ENCODE data around the gene BCLAF1. TPM values are rescaled to one million over a fixed set of nuclear protein-coding genes. Genes with fewer than 3 reads are reported as not detected.
"Not testable (repeated sequence)": the region's sequence is repeated elsewhere in the genome, so short reads cannot be mapped to it uniquely, and the experiment has no call there.

The BCLAF1 gene
- total RNA-seq, 1 experiment from 2014 or later: 121 TPM

GRCh38 chr6:136323431-136324112 is 33.9 kb upstream of the BCLAF1 start:
- Histone ChIP-seq H3K9me3 (replicated peaks) (no peaks in the 10 kb centered on the region), H3K36me3 (no peaks in the 10 kb centered on the region), H3K27me3 (replicated peaks) (0 out of 2 replicates have a peak, but pooled peaks cover under 1% of the 10 kb centered on the region), H3K4me3 (no peak overlapping the region), H3K4me1 (replicated peaks) (no peaks in the 10 kb centered on the region), H3K27ac (no peak overlapping the region)
- no peak for DNase-seq (ENCODE audit: low read depth in 1 of 2, low spot score in 2 of 2)

DNA sequence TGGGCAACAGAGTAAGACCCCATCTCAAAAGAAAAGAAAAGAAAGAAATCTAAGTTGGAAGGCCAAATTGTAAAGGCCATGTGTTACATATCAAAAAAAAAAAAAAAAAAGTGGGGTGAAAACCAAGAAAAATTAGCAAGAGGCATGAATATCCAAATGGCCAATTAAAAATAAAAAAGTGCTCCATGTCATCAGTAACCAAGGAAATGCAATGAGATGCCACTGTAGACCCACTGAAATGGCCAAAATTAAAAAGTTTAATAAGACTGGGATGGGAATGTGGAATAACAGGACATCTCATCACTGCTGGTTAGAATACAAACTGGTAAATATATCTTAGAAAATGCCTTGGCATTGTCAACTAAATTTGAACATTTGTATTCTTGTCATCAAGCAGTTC is 30.1 kb upstream of the BCLAF1 start:
- DNase-seq (ENCODE audit: low read depth in 1 of 2, low spot score in 2 of 2): no peak
- no peaks in the 10 kb centered on the region for H3K27me3 ChIP-seq (replicated peaks)
- no peaks in the 10 kb centered on the region for H3K4me1 ChIP-seq (replicated peaks)
- no peaks in the 10 kb centered on the region for H3K9me3 ChIP-seq (replicated peaks)
- H3K27ac ChIP-seq: no peak overlapping the region
- H3K36me3 ChIP-seq: no peaks in the 10 kb centered on the region
- H3K4me3 ChIP-seq: no peak overlapping the region

GRCh38 chr6:136318676-136319075 is 29.0 kb upstream of the BCLAF1 start:
- no peak overlapping the region for H3K4me3 ChIP-seq
- no peaks in the 10 kb centered on the region for H3K4me1 ChIP-seq (replicated peaks)
- H3K9me3 ChIP-seq (replicated peaks): no peaks in the 10 kb centered on the region
- no peaks in the 10 kb centered on the region for H3K36me3 ChIP-seq
- DNase-seq (ENCODE audit: low read depth in 1 of 2, low spot score in 2 of 2): no peak
- peaks cover 6% of the 10 kb centered on the region; the same call in 1 of the 2 replicates for H3K27me3 ChIP-seq (replicated peaks)
- no peak overlapping the region for H3K27ac ChIP-seq

DNA sequence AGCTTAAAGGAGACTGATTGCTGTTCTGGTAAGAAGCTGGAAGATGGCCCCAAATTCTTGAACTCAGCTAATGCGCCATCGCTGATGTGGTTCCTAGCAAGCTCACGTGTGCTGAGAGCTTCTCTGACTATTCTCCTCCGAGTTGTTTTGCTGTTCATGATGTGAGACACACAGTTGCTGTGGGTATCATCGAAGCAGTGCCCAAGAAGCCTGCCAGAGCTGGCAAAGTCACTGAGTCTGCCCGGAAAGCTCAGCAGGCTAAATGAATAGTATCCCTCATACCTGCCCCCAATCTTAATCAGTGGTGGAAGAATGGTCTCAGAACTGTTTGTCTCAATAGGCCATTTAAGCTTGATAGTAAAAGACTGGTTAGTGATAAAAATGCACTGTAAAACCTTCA is 28.3 kb upstream of the BCLAF1 start:
- DNase-seq (ENCODE audit: low read depth in 1 of 2, low spot score in 2 of 2): no peak
- Histone ChIP-seq H3K9me3 (replicated peaks) (no peaks in the 10 kb centered on the region), H3K4me3 (no peak overlapping the region), H3K27me3 (replicated peaks) (peaks cover 6% of the 10 kb centered on the region; the same call in 1 of the 2 replicates), H3K27ac (no peak overlapping the region), H3K36me3 (no peaks in the 10 kb centered on the region), H3K4me1 (replicated peaks) (no peaks in the 10 kb centered on the region)

- Histone ChIP-seq H3K9me3 (replicated peaks) (no peaks in the 10 kb centered on the region), H3K27ac (no peak overlapping the region), H3K4me1 (replicated peaks) (no peaks in the 10 kb centered on the region), H3K36me3 (no peaks in the 10 kb centered on the region), H3K4me3 (no peak overlapping the region), H3K27me3 (replicated peaks) (peaks cover 6% of the 10 kb centered on the region; the same call in 1 of the 2 replicates)
- peak in 1 of 2 experiments; percentile 28 for DNase-seq (ENCODE audit: low read depth in 1 of 2, low spot score in 2 of 2)
These were observed 27.5 kb upstream of the BCLAF1 start for GRCh38 chr6:136317021-136317694.

GRCh38 chr6:136315594-136315993 is 25.9 kb upstream of the BCLAF1 start:
- H3K9me3 ChIP-seq (replicated peaks): no peaks in the 10 kb centered on the region

GRCh38 chr6:136312975-136313374 is 23.3 kb upstream of the BCLAF1 start:
- H3K9me3 ChIP-seq (replicated peaks): no peaks in the 10 kb centered on the region
- peaks cover 6% of the 10 kb centered on the region; the same call in 1 of the 2 replicates for H3K27me3 ChIP-seq (replicated peaks)
- no peak for DNase-seq (ENCODE audit: low read depth in 1 of 2, low spot score in 2 of 2)
- H3K36me3 ChIP-seq: no peaks in the 10 kb centered on the region
- H3K4me3 ChIP-seq: no peak overlapping the region
- H3K27ac ChIP-seq: no peak overlapping the region
- H3K4me1 ChIP-seq (replicated peaks): no peaks in the 10 kb centered on the region

More at GRCh38 chr6:136315594-136315993, 25.9 kb upstream of the BCLAF1 start:
- no peak overlapping the region for H3K27ac ChIP-seq
- H3K4me1 ChIP-seq (replicated peaks): no peaks in the 10 kb centered on the region
- DNase-seq (ENCODE audit: low read depth in 1 of 2, low spot score in 2 of 2): no peak
- peaks cover 6% of the 10 kb centered on the region; the same call in 1 of the 2 replicates for H3K27me3 ChIP-seq (replicated peaks)
- H3K4me3 ChIP-seq: no peak overlapping the region
- H3K36me3 ChIP-seq: no peaks in the 10 kb centered on the region

DNA sequence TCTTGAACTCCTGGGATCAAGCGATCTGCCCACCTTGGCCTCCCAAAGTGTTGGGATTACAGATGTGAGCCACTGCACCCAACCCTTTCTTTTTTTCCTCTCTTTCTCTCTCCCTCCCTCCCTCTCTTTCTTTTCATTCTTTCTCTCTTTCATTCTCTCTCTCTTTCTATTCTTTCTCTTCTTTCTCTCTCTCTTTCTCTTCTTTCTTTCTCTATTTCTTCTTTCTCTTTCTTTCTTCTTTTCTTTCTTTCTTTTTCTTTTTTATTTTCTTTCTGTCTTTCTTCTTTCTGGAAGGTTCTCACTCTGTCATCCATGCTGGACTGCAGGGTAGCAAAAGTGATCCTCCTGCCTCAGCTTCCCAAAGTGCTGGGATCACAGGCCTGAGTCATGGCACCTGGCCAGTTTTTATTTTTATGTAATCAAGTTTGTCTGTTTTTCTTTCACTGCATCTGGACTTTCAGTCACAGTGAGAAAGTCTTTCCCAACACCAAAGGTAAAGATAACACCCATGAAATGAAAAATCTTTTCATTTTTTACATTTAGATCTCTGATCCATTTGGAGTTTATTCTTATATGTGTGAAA is 20.2 kb upstream of the BCLAF1 start:
- H3K4me3 ChIP-seq: no peak overlapping the region
- H3K27ac ChIP-seq: no peak overlapping the region
- no peaks in the 10 kb centered on the region for H3K36me3 ChIP-seq
- peaks cover 6% of the 10 kb centered on the region; the same call in 1 of the 2 replicates for H3K27me3 ChIP-seq (replicated peaks)
- no peaks in the 10 kb centered on the region for H3K9me3 ChIP-seq (replicated peaks)
- DNase-seq (ENCODE audit: low read depth in 1 of 2, low spot score in 2 of 2): no peak
- H3K4me1 ChIP-seq (replicated peaks): no peaks in the 10 kb centered on the region

- DNase-seq (ENCODE audit: low read depth in 1 of 2, low spot score in 2 of 2): no peak
- Histone ChIP-seq H3K4me3 (no peak overlapping the region), H3K27me3 (replicated peaks) (peaks cover 4% of the 10 kb centered on the region; the same call in 1 of the 2 replicates), H3K27ac (no peak overlapping the region), H3K36me3 (no peaks in the 10 kb centered on the region), H3K9me3 (replicated peaks) (no peaks in the 10 kb centered on the region), H3K4me1 (replicated peaks) (no peaks in the 10 kb centered on the region)
These were observed 19.5 kb upstream of the BCLAF1 start for GRCh38 chr6:136309171-136309570.

GRCh38 chr6:136308469-136308868 is 18.8 kb upstream of the BCLAF1 start:
- H3K27me3 ChIP-seq (replicated peaks); H3K4me1 ChIP-seq (replicated peaks); H3K9me3 ChIP-seq (replicated peaks); DNase-seq (ENCODE audit: low read depth in 1 of 2, low spot score in 2 of 2); H3K27ac ChIP-seq; H3K4me3 ChIP-seq; H3K36me3 ChIP-seq: not testable (repeated sequence)

DNA sequence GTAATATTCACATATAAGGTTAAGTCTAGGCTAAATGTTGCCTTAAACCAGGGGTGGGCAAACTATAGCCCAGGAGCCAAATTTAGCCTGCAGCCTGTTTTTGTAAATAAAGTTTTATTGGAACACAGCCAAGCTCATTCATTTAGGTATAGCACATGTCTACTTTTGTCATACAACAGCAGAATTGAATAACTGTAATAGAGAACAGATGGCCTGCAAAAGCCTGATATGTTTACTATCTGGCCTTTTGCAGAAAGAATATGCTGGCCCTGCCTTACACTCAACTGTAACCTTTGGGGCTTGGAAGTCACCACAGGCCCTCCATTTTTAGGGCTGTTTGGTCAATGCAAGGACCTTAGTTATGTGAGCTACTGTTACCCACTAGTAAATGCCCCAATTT is 17.7 kb upstream of the BCLAF1 start:
- H3K4me3 ChIP-seq: no peak overlapping the region
- DNase-seq (ENCODE audit: low read depth in 1 of 2, low spot score in 2 of 2): no peak
- peaks cover 2% of the 10 kb centered on the region; the same call in 1 of the 2 replicates for H3K9me3 ChIP-seq (replicated peaks)
- no peak overlapping the region for H3K27ac ChIP-seq
- H3K4me1 ChIP-seq (replicated peaks): no peaks in the 10 kb centered on the region
- no peaks in the 10 kb centered on the region for H3K36me3 ChIP-seq
- H3K27me3 ChIP-seq (replicated peaks): no peaks in the 10 kb centered on the region

GRCh38 chr6:136306466-136306865 is 16.8 kb upstream of the BCLAF1 start:
- Histone ChIP-seq H3K9me3 (replicated peaks) (peaks cover 2% of the 10 kb centered on the region; the same call in 1 of the 2 replicates), H3K36me3 (no peaks in the 10 kb centered on the region), H3K27me3 (replicated peaks) (no peaks in the 10 kb centered on the region), H3K4me1 (replicated peaks) (no peaks in the 10 kb centered on the region), H3K27ac (no peak overlapping the region), H3K4me3 (no peak overlapping the region)
- DNase-seq (ENCODE audit: low read depth in 1 of 2, low spot score in 2 of 2): no peak

GRCh38 chr6:136304410-136304809 is 14.8 kb upstream of the BCLAF1 start:
- no peak overlapping the region for H3K27ac ChIP-seq
- DNase-seq (ENCODE audit: low read depth in 1 of 2, low spot score in 2 of 2): no peak

DNA sequence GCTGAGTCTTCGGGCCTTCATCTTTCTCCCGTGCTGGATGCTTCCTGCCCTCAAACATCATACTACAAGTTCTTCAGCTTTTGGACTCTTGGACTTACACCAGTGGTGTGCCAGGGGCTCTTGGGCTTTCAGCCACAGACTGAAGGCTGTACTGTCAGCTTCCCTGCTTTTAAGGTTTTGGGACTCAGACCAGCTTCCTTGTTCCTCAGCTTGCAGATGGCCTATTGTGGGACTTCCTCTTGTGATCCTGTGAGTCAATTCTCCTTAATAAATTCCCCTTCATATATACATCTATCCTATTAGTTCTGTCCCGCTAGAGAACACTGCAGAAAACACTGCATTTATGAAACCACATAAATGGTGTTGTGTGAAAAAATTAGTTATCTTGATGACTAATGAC is 13.9 kb upstream of the BCLAF1 start:
- Histone ChIP-seq H3K36me3 (no peaks in the 10 kb centered on the region), H3K4me3 (no peak overlapping the region), H3K27ac (no peak overlapping the region), H3K9me3 (replicated peaks) (peaks cover 2% of the 10 kb centered on the region; the same call in 1 of the 2 replicates), H3K4me1 (replicated peaks) (no peaks in the 10 kb centered on the region), H3K27me3 (replicated peaks) (no peaks in the 10 kb centered on the region)
- DNase-seq (ENCODE audit: low read depth in 1 of 2, low spot score in 2 of 2): no peak

More at GRCh38 chr6:136304410-136304809, 14.8 kb upstream of the BCLAF1 start:
- Histone ChIP-seq H3K9me3 (replicated peaks) (peaks cover 2% of the 10 kb centered on the region; the same call in 1 of the 2 replicates), H3K4me3 (no peak overlapping the region), H3K27me3 (replicated peaks) (no peaks in the 10 kb centered on the region), H3K36me3 (no peaks in the 10 kb centered on the region), H3K4me1 (replicated peaks) (no peaks in the 10 kb centered on the region)
